PC-9 (cell line): ENCODE data around the gene DLGAP4. TPM values are rescaled to one million over a fixed set of nuclear protein-coding genes. Genes with fewer than 3 reads are reported as not detected.

Experiments
- BruUV-seq: library from RNA; stranded (reverse); fragments of 400-500 nt; replicated peaks from 2 replicates; lab custom pipeline; 2021; lab: Mats Ljungman, UMichigan
- CTCF ChIA-PET: fragments of 300-600 bp; sonication (Branson Sonifier 250); formaldehyde crosslinking; loops from one replicate; lab custom pipeline; 2022; ENCODE audit warnings: antibody characterized with exemption; lab: Charles Lee
- POLR2A ChIA-PET: fragments of 300-600 bp; sonication (Branson Sonifier 250); formaldehyde crosslinking; loops from one replicate; lab custom pipeline; 2022; ENCODE audit warnings: antibody characterized with exemption; ENCODE audit not compliant: unreplicated experiment; lab: Charles Lee
- DNase-seq, 2 experiments: peaks; one replicate each; pipeline versions ENCODE4 v3.0.0 to v3.0.0-alpha.2; 2015 to 2022; ENCODE audit warnings: mixed read lengths in 1 of 2
- H2AFZ ChIP-seq: fragments of 200-600 bp; sonication (generic); 2 replicates; pipeline ENCODE4 v1.8.1; 2017; ENCODE audit warnings: antibody characterized with exemption
- H3F3A ChIP-seq: fragments of 200-600 bp; sonication (generic); 2 replicates; pipeline ENCODE4 v1.8.1; 2017; ENCODE audit warnings: antibody characterized with exemption, mild to moderate bottlenecking, low read depth; ENCODE audit not compliant: insufficient read depth
- H3K27ac ChIP-seq: fragments of 200-600 bp; sonication (generic); 2 replicates; pipeline ENCODE4 v1.6.1; 2016; ENCODE audit warnings: mixed run types
- H3K27me3 ChIP-seq: fragments of 200-600 bp; sonication (generic); 2 replicates; pipeline ENCODE4 v1.6.1; 2016; ENCODE audit warnings: low read depth, mixed run types; ENCODE audit not compliant: insufficient read depth
- H3K36me3 ChIP-seq: fragments of 200-600 bp; sonication (generic); 2 replicates; pipeline ENCODE4 v1.6.1; 2016; ENCODE audit warnings: low read depth, mixed run types
- H3K4me1 ChIP-seq: fragments of 200-600 bp; sonication (generic); replicated peaks from 2 replicates; pipeline ENCODE4 v1.6.1; 2016; ENCODE audit warnings: mixed run types; ENCODE audit not compliant: insufficient read depth
- H3K4me2 ChIP-seq: fragments of 200-600 bp; sonication (generic); 2 replicates; pipeline ENCODE4 v1.6.1; 2017; ENCODE audit warnings: mixed run types
- H3K4me3 ChIP-seq: fragments of 200-600 bp; sonication (generic); 2 replicates; pipeline ENCODE4 v1.6.1; 2016; ENCODE audit warnings: mixed run types
- H3K79me2 ChIP-seq: fragments of 200-600 bp; sonication (generic); 2 replicates; pipeline ENCODE4 v1.6.1; 2017; ENCODE audit warnings: low read depth, mixed run types
- H3K9me2 ChIP-seq: fragments of 200-600 bp; sonication (generic); 2 replicates; pipeline ENCODE4 v1.8.1; 2017; ENCODE audit warnings: mild to moderate bottlenecking; ENCODE audit not compliant: insufficient read depth
- H3K9me3 ChIP-seq: fragments of 200-600 bp; sonication (generic); 2 replicates; pipeline ENCODE4 v1.8.1; 2016; ENCODE audit warnings: low read depth; ENCODE audit not compliant: insufficient read depth
- H4K20me1 ChIP-seq: fragments of 200-600 bp; sonication (generic); 2 replicates; pipeline ENCODE4 v1.8.1; 2017; ENCODE audit not compliant: insufficient read depth
- EZH2 ChIP-seq: fragments of 200-600 bp; sonication (generic); IDR thresholded peaks from 2 replicates; pipeline ENCODE4 v1.8.0; 2017; ENCODE audit warnings: antibody characterized with exemption, low read depth
- intact Hi-C: fragments of 100-400 bp; cut with micrococcal nuclease; formaldehyde crosslinking; loops from one replicate; pipeline ENCODE4 v1.10.0; 2022; ENCODE audit not compliant: unreplicated experiment
- total RNA-seq: library from RNA; stranded (reverse); gene quantifications from 2 replicates; pipeline ENCODE4 v1.2.3, GENCODE V29; 2021
- TF ChIP-seq, protein P1 (sequence below): fragments of 200-600 bp; sonication (generic); conservative IDR thresholded peaks from 2 replicates; pipeline ENCODE4 v1.6.1; 2017; ENCODE audit warnings: mixed run types, antibody characterized with exemption, mild to moderate bottlenecking, moderate library complexity

Gene DLGAP4
- total RNA-seq, 1 experiment from 2014 or later: 62.6 TPM

DNA sequence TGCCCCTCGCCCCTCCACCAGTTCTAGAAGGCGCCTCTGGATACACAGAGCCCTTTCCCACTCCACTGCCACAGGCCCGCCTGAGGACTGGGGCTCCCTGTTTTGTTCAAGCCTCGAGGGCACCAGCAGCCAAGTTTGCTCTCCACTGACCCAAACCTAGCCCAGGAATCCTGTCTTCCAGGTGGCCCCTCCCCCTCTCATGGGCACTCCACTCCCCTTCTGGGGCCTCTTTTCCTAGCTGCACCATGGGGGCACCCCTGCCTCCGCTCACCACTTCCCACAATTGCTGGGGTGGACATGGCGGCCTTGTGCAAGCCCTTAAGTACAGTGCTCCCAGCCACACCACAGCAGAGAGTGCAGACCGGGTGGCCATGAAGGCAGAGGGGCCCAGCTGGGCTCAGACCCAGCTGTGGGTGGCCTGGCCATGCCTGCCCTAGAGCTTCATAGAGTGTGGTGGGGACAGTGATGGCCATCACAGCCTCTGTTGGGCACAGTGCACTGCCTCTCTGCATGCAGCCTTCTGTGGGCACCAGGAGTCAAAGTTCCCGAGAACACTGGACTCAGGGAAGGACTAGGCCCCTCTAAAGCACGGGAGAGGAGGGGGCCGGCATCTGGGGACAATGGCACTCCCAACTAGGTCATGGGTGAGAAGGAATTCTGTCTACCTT, 236.5 kb downstream of the DLGAP4 start:
- Histone ChIP-seq H3K79me2 (no peaks in the 10 kb centered on the region), H3K27me3 (no peaks in the 10 kb centered on the region), H3F3A (no peaks in the 10 kb centered on the region), H3K4me2 (no peak overlapping the region), H3K9me3 (no peaks in the 10 kb centered on the region), H2AFZ (no peak overlapping the region), H3K27ac (no peak overlapping the region), H3K4me1 (no peaks in the 10 kb centered on the region), H4K20me1 (no peaks in the 10 kb centered on the region), H3K4me3 (no peak overlapping the region), H3K9me2 (no peaks in the 10 kb centered on the region), H3K36me3 (no peaks in the 10 kb centered on the region)
- intact Hi-C loops: no loop called here
- TF ChIP-seq, protein P1, sequence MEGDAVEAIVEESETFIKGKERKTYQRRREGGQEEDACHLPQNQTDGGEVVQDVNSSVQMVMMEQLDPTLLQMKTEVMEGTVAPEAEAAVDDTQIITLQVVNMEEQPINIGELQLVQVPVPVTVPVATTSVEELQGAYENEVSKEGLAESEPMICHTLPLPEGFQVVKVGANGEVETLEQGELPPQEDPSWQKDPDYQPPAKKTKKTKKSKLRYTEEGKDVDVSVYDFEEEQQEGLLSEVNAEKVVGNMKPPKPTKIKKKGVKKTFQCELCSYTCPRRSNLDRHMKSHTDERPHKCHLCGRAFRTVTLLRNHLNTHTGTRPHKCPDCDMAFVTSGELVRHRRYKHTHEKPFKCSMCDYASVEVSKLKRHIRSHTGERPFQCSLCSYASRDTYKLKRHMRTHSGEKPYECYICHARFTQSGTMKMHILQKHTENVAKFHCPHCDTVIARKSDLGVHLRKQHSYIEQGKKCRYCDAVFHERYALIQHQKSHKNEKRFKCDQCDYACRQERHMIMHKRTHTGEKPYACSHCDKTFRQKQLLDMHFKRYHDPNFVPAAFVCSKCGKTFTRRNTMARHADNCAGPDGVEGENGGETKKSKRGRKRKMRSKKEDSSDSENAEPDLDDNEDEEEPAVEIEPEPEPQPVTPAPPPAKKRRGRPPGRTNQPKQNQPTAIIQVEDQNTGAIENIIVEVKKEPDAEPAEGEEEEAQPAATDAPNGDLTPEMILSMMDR: no peak
- TF ChIP-seq EZH2: no peak
- TSS peak; percentile 44 for BruUV-seq
- CTCF ChIA-PET: interaction anchor here (0.5 kb wide), 1 partner anchor 265 kb away, joined by 3 read pairs; no protein-coding TSS in a partner anchor
- POLR2A ChIA-PET: no interaction called here
- DNase-seq: no peak

DNA sequence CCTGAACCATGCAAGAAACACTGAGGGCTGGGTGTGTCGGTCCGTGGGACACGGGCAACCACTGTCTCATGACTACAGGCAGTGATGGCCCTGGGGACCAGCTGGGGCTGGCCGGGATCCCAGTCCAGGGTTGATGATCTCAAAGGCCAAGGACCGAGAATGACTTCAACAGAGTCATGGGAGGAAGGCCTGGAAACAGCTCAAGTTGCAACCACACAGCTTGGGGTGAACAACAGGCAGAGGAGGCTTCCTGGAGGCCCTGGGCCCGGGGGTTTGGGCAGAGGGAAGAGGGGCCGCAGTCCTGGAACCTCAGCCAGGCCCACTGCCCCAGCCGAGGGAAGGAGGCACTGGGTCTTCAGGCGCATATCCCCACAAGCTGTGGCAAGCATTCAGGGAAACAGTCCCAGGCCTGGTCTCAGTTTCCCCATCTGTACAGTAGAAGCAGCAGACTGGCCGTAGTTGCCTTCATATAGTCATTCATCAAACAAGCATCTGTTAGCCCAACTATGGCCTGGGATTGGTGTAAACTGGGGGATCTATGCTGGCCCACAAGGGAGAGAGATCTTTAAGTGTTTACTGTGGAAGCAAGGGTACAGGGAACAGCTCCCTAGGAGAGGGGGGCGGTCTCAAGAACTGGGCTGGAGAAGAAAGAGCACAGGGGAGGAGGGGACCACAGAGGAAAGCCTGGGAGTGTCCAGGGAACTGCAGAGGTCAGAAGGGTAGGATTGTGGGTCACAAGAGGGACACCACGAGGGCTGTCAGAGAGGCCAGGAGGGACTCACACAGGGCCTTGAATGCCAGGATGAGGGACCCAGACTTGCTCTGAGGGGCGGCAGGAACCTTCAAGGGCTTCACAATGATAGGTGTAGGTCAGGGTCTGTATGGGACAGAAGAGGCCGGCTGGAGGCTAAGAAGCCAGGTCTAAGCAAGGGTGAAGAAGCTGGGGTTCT, 237.3 kb downstream of the DLGAP4 start:
- no peak for TF ChIP-seq EZH2
- TF ChIP-seq, protein P1: no peak
- intact Hi-C loops: no loop called here
- H2AFZ ChIP-seq: no peak overlapping the region
- BruUV-seq: no TSS peak
- no peak overlapping the region for H3K27ac ChIP-seq
- ChIA-PET CTCF (no interaction called here), POLR2A (no interaction called here)
- no peaks in the 10 kb centered on the region for H3K27me3 ChIP-seq
- H3K36me3 ChIP-seq: no peaks in the 10 kb centered on the region
- no peaks in the 10 kb centered on the region for H3K79me2 ChIP-seq
- H3K4me3 ChIP-seq: no peak overlapping the region
- H3K9me2 ChIP-seq: no peaks in the 10 kb centered on the region
- H3K4me2 ChIP-seq: no peak overlapping the region
- no peaks in the 10 kb centered on the region for H3F3A ChIP-seq
- no peaks in the 10 kb centered on the region for H4K20me1 ChIP-seq
- no peak for DNase-seq
- no peaks in the 10 kb centered on the region for H3K4me1 ChIP-seq
- no peaks in the 10 kb centered on the region for H3K9me3 ChIP-seq

DNA sequence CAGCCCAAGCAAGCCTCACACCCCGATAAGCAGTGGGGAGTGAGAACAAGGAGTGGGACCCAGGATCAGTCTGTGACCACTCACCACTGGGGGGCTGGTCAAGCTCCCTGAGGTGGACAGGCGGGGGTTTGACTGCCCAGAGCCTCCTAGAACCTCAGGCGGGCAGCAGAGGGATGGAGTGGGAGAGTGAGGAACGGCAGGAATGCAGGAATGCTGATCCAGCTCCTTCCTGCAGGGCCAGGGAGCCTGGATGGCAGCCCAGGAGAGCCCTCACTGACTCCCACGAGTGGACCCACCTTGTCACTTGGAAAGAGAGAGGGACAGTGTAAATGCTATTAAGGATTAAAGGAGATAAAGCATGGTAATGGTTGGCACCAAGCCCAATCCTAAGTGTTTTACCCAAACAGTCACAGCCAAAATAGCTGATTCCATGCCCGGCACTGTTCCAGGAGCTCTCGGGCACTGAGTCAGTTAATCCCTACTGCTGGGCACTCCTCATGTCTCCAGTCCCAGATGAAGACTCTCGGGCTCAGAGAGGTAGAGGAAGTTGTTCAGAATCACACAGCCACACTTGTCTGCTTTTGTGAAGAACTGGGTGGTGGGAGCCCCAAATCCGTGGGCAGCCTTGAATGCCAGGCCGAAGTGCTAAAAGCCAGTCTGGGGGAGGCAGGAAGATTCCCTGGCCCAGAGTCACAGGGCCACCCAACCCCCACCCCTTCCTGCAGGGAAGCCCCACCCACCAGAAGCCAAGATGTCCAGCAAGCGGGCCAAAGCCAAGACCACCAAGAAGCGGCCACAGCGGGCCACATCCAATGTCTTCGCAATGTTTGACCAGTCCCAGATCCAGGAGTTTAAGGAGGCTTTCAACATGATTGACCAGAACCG, 238.2 kb downstream of the DLGAP4 start:
- no peaks in the 10 kb centered on the region for H3K27me3 ChIP-seq
- TF ChIP-seq, protein P1: no peak
- no peak for TF ChIP-seq EZH2
- H3K9me2 ChIP-seq: no peaks in the 10 kb centered on the region
- H3K27ac ChIP-seq: no peak overlapping the region
- no peaks in the 10 kb centered on the region for H3K9me3 ChIP-seq
- intact Hi-C loops: no loop called here
- BruUV-seq: no TSS peak
- POLR2A ChIA-PET: no interaction called here
- no peaks in the 10 kb centered on the region for H3K4me1 ChIP-seq
- DNase-seq: no peak
- H4K20me1 ChIP-seq: no peaks in the 10 kb centered on the region
- H3K36me3 ChIP-seq: no peaks in the 10 kb centered on the region
- H3F3A ChIP-seq: no peaks in the 10 kb centered on the region
- no peak overlapping the region for H2AFZ ChIP-seq
- CTCF ChIA-PET: no interaction called here
- no peak overlapping the region for H3K4me2 ChIP-seq
- no peak overlapping the region for H3K4me3 ChIP-seq
- no peaks in the 10 kb centered on the region for H3K79me2 ChIP-seq
